ENCODE data around the gene DIP2C. TPM values are rescaled to one million over a fixed set of nuclear protein-coding genes. Genes with fewer than 3 reads are reported as not detected.
"Not testable (repeated sequence)": the region's sequence is repeated elsewhere in the genome, so short reads cannot be mapped to it uniquely, and the experiment has no call there.

DIP2C gene
- polyA plus RNA-seq, 1 donor: 37.7 TPM

- DNase-seq: no peak
Observed at GRCh38 chr10:673492-673891, 16.0 kb downstream of the DIP2C start.

GRCh38 chr10:672992-673391 lies 16.5 kb downstream of the DIP2C start:
- DNase-seq: no peak

- no peak for DNase-seq
Observed at GRCh38 chr10:672203-672602, 17.3 kb downstream of the DIP2C start.

- no peak for DNase-seq
Observed at GRCh38 chr10:670990-671389, 18.5 kb downstream of the DIP2C start.

GRCh38 chr10:670038-670437 lies 19.4 kb downstream of the DIP2C start:
- DNase-seq: no peak

- no peak for DNase-seq
Observed at GRCh38 chr10:668786-669485, 20.5 kb downstream of the DIP2C start.

GRCh38 chr10:667602-668143 lies 21.8 kb downstream of the DIP2C start:
- DNase-seq: no peak

- no peak for DNase-seq
Observed at GRCh38 chr10:667096-667495, 22.4 kb downstream of the DIP2C start.

- DNase-seq: no peak
Observed at GRCh38 chr10:666237-667012, 23.0 kb downstream of the DIP2C start.

GRCh38 chr10:665579-666091 lies 23.8 kb downstream of the DIP2C start:
- DNase-seq: no peak

GRCh38 chr10:664893-665292 lies 24.6 kb downstream of the DIP2C start:
- no peak for DNase-seq

GRCh38 chr10:664301-664700 lies 25.2 kb downstream of the DIP2C start:
- DNase-seq: no peak

GRCh38 chr10:663831-664251 lies 25.6 kb downstream of the DIP2C start:
- no peak for DNase-seq

- DNase-seq: no peak
Observed at GRCh38 chr10:663466-663751, 26.1 kb downstream of the DIP2C start.

GRCh38 chr10:662686-663465 lies 26.6 kb downstream of the DIP2C start:
- no peak for DNase-seq

- no peak for DNase-seq
Observed at GRCh38 chr10:662223-662605, 27.3 kb downstream of the DIP2C start.

- no peak for DNase-seq
Observed at GRCh38 chr10:661597-662222, 27.8 kb downstream of the DIP2C start.

GRCh38 chr10:660970-661596 lies 28.4 kb downstream of the DIP2C start:
- DNase-seq: no peak

- DNase-seq: no peak
Observed at GRCh38 chr10:660413-660969, 29.0 kb downstream of the DIP2C start.

GRCh38 chr10:659688-660141 lies 29.8 kb downstream of the DIP2C start:
- no peak for DNase-seq

GRCh38 chr10:657816-658350 lies 31.6 kb downstream of the DIP2C start:
- DNase-seq: not testable (repeated sequence)

Measured in hindlimb muscle (tissue), 1 donor.